GM23338 (cell line): ENCODE data around the gene RECQL5.

Experiments used
- CTCF ChIP-seq, 2 experiments: fragments of 200-600 bp in 1 of 2; sonication (generic) in 1 of 2; conservative IDR thresholded peaks; 2 replicates each; pipeline versions ENCODE4 v1.5.1 to v1.6.1; 2016 to 2017; ENCODE audit warnings: antibody characterized with exemption in 2 of 2, low read depth in 2 of 2, mild to moderate bottlenecking in 2 of 2, moderate library complexity in 1 of 2
- JUNB ChIP-seq: IDR thresholded peaks from one replicate; pipeline ENCODE4 v1.6.1; 2016; ENCODE audit warnings: antibody characterized with exemption; ENCODE audit not compliant: unreplicated experiment

DNA sequence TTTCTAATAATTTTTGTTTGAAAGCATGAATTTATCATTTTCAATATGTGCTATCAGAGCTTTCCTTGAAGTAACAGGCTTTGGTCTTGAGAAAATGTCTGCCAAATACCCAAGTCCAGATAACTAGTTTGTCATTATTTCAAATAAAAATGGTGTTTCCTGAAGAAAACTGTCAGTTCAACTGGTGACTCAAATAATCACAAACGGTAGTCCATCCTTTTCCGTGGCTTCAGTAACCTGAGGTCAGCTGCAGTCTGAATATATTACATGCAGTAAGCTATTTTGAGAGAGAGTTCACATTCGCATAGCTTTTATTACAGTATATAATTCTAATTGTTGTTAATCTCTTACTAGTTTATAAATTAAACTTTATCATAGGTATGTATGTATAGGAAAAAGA lies 9.5 kb upstream of the RECQL5 start:
- no peak for TF ChIP-seq CTCF (conservative IDR thresholded peaks at IDR 0.05; ENCODE audit: low read depth in 2 of 2)
- TF ChIP-seq JUNB = no peak
